HG03175 (cell line): ENCODE results near the gene KCNQ1.

Source experiments
- ATAC-seq: cut with Tn5 transposase; IDR thresholded peaks from one replicate; pipeline ENCODE4 v1.9.1; 2021; ENCODE audit warnings: mild to moderate bottlenecking, moderate library complexity; ENCODE audit not compliant: unreplicated experiment

Gene KCNQ1

DNA sequence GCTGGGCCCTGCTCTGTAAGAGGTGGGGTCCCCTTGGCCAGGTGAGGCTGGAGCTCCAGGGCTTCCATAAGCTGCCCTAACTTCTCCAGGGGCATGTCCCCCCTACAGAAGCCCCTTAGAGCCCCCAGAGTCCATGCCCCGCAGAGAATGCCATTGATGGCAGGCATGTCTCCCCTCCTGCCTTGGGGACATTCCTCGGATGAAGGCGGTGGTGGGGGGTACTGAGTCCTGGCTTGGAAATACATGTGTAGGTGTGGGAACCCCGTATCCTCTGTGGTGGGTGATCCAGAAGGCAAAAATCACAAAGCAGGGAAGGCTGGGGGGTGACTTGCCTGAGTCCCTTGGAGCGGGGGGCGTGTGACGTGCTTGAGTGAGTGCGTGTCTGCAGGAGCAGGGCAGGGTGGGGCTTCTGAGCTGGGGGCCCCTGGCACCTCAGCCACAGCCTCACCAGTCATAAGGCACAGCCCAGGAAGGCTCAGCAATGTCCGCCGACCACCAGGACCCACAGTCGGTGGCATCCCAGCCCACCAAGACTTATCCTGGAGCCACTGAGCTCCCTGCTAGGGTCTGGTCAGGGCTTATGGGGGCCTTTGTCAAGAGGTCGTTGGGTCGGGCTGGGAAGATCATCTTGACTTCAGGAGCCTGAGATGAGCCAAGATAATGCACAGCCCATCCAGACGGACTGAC, 324.7 kb downstream of the KCNQ1 start:
- no peak for ATAC-seq

DNA sequence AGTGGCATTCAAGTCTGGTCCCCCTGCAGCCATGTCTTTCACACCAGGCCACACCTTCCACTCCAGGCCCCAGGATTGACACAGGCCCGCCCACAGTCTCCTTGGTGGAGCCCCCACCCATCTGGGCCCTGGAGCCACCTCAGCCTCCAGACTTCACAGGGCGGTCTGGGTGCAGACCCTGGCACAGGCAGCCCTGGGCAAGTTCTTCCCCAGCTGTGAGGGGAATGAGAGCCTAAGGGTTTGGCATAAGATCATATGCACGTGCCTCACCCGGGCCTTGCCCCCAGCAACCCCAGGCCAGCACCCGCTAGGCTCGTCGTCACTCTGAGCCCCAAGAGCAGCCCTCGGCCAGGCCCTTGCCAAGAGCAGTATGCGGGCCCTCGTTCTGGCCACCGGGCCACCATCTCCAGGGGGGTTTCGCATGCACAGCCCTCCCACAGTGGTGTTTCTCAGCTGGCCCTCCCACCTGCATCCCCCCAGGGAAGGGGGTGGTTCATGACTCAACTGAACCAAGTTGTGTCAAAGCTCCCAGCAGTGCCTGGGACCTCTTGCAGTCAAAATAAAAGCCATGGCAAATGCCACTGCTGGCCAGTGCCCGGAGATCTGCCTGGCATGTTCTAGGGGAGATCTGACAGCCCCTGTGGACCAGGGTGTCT, 325.4 kb downstream of the KCNQ1 start:
- no peak for ATAC-seq

DNA sequence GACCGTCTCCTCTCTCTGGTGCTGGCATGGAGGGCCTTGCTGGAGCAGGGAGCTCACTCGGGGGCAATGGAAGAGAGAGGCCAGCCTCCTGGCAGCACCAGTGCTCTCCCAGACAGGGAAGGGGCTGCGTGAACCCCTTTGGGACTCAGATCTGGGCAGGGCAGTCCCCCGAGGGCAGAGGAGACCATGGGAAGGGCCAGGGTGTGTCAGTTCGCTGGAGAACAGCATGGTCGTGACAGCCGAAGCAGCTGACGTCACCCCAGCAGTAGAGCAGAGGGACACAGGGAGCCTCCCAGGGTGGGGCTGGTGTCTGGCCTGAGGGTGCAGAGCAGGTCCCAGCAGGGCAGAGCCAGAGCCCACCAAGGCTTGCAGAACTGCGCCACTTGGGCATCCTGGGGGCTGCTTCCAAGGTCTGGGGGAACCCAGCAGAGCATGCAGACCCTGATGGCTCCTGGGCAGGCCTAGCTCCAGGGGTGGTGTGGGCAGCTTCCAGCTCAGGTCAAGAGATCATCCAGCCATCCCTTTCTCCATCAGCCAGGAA, 326.0 kb downstream of the KCNQ1 start:
- no peak for ATAC-seq

DNA sequence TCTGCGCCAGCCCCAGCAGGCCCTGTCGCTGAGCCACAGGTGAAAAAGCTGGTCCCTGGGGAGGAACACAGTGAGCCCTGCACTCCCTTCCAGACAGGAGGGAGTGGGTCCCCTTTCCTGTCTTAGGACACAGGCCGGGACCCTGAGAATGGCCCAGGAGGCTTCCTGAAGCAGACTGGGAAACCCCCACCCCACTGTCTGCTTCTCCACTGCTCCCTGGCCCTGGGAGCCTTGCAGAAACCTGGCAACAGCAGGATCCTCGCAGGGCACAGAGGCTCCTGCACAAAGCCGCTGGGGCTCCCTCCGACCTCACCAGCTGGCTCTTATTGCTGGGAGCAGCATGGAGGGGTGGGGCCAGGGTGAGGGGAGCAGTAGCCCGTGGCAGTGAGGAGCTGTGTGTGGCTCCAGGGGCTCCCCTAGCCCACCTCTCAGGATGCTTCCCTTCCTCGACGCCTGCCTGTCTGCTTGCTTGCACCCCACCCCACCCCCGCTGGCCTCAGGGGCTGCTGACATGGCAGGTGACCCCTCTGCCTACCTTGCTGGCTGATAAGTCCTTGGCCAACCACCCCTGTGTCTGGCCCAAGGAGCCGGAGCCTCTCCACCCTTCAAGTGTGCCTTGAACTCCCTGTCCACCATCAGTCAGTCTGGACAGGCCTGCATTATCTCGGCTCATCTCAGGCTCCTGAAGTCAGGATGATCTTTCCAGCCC, 327.1 kb downstream of the KCNQ1 start:
- no peak for ATAC-seq

DNA sequence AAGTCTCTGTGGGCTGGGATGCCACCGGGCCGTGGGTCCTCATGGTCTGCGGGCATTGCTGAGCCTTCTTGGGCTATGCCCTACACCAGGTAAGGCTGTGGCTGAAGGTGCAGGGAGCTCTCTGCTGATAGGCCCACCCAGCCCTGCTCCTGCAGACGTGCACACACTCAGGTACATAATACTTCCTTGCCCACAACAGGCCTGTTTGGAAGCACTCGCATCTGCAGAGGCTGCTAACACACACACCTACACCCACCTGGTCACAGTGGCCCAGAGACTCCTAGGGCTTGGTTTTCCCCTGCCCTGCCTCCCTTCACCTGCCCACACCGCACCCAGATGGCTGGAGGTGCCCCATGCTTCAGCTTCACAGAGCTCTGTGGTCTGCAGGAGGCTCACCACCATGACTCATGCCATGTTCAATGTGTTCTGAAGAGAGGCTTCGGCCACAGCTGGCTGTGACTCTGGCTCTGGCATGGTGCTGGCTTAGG, 327.8 kb downstream of the KCNQ1 start:
- ATAC-seq: no peak

DNA sequence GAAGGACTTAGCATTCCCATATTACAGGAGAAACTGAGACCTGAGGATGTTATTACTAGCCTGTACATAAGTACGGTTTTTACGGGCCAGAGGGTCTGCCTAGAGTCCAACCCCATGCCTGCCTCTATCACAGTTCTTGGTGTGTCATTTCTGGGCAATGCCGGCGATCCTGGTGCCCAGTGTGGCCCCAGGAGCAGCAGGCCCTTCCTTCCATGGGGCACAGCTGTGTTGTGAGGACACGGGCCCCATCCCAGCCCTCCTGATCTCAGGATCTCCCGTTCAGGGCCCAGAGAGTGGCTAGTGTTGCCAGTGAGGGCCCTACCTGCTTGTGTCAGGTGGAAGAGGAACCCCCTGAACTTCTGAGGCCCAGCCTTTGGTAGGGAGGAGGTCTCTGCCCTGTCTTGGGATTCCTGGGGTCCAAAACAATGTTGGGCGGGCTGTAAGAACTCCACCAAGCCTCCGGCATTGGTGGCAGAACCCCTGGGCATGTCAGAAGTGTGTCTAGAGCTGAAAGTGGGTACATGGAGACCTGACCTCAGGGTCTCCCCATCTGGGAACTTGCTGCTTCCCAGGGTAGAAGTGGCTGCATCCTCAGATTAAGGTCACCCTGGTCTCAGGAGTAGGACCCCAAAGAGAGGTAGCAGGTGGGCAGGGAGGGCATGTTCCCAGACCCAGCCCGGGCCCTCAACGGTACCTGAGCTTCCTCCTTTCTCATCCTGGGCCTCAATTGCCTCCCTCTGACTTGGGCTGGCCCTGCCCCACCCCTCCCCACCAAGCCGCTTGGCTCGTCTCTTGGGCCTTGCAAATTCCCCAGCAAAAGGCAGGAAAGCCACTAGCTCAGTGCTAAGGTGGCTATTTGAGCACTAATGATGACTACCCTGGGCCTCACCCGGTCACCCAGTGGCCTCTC, 329.6 kb downstream of the KCNQ1 start:
- ATAC-seq: no peak

DNA sequence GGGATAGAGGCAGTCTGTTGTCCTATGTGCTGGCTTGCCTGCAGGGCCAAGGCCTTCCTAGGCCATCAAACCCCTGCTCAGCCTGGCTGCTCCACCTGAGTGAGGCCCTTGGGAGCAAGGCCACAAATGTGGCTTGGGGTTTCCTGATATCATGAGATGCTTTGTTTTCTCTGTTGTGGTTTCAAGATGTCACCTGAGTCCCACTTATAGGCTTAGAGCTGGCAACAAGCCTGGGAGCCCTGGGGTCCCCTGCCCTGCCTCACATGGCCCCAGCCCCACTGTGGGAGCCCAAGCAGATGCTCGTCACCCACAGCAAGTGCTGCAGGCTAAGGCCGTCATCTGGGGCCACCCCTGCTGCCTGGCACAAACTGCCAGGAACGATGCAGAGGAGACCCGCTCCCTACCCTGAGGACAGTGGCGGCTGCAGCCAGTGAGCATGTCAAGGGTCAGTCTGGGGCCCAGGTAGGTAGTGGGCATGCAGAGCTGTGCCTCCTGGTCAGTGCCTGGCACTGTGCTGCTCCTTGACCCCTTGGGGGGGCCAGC, 330.3 kb downstream of the KCNQ1 start:
- no peak for ATAC-seq

DNA sequence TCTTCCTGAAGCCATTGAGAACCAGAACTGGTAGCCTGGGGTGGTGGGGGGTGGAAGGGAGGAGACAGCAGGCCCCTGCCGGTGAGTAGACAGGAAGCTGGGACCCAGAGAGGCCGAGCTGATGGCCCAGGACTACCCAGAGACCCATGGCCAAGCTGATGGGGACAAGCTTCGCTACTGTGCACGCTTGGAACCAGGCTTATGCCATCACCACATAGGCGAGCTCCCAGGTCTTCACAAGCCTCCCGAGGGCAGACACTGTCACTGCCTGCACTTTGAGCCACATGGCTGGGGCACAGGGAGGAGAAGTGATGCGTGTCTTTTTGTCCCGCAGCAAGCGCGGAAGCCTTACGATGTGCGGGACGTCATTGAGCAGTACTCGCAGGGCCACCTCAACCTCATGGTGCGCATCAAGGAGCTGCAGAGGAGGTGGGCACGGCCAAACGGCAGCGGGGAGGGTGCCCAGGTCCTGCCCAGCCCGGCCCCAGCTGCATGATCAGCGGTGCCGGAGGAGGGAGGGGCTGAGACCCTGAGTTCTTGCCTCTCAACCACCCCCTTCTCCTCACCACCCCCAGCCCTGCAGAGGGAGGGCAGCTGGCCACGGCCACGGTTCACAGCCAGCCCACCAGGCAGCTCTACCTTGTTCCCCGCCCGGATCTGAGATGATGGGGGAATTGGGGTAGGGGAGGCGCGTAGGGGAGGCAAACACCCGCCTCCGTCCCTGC, 331.0 kb downstream of the KCNQ1 start:
- no peak for ATAC-seq

DNA sequence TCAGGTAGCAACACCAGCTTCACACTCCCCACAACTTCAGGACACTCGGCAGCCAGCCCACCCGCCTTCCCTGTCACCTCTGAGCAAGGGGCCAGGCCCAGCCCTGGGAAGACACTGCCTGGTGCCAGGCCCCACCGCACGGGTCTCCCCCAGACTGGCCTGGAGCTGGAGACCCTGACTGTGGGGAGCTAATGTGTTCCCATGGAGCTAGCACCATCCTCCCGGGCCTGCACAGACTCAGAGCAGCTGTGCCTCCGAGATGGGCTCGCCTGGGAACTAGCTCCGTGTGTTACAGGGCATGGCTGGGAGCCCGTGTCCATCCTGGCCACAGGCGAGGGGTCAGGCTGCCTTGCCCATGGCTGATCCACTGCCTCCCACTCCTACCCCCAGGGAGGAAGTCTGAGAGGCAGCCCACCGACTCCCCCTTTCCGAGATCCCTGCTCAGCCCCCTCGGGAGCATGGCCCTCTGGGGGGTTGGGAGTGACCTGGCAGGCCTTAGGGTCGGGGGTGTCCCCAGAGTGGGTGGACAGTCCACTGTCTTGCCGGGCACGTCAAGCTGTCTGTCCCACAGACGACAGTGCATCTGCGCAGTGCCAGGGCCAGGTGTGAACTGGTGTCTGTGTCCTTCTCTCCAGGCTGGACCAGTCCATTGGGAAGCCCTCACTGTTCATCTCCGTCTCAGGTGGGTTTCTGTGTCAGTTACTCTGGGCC, 331.7 kb downstream of the KCNQ1 start:
- no peak for ATAC-seq

DNA sequence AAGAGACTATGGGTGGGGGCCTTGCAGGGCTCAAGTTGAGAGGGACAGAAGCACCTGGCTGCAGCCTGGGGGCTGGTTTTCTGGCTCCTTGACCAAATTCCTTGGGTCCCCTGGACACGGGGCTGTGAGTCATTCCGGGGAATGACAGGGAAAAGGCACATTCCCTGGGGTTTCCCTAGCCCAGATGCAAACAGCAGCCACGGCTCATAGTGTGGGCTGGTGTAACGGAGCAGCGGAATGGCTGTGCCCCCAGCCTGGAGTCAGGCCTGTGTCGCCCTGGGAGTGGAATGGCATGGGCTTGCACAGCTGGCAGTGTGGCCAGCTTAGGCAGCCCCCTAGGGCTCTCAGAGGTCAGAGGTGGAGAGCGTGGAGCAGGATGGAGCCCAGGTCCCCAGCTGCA, 332.6 kb downstream of the KCNQ1 start:
- ATAC-seq: no peak

DNA sequence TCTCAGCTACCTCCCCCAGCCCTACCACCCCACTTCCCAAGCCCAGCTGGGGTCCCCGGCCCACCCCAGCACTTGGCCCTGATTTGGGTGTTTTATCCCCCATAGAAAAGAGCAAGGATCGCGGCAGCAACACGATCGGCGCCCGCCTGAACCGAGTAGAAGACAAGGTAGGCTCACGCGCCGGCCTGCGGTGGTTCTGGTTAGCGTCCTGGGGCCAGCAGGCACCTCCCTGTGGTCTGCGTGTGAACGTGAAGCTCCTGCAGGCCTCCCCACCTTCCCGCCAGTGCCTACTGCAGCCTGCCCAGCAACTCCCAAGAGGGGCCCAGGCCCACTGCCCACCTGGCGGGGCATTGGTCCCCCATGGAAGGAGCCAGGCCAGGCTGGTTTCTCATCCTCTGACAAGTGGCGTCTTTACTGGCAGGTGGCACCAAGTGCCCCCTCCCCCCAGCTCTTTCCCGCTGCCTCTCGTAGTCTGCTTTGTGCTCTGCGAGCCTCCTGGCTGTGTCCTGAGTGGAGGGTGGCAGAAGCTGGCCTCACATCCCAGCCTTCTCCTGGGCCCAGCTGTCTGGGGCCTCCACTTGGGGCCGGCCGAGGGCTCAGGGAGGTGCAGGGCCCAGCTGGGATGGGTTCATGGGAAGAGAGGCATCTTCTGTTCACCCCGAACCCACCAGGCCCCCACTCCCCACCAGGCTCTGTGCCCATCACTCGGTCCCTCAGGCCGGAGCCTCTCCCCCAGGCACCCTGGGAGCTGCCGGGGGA, 333.2 kb downstream of the KCNQ1 start:
- ATAC-seq: no peak

DNA sequence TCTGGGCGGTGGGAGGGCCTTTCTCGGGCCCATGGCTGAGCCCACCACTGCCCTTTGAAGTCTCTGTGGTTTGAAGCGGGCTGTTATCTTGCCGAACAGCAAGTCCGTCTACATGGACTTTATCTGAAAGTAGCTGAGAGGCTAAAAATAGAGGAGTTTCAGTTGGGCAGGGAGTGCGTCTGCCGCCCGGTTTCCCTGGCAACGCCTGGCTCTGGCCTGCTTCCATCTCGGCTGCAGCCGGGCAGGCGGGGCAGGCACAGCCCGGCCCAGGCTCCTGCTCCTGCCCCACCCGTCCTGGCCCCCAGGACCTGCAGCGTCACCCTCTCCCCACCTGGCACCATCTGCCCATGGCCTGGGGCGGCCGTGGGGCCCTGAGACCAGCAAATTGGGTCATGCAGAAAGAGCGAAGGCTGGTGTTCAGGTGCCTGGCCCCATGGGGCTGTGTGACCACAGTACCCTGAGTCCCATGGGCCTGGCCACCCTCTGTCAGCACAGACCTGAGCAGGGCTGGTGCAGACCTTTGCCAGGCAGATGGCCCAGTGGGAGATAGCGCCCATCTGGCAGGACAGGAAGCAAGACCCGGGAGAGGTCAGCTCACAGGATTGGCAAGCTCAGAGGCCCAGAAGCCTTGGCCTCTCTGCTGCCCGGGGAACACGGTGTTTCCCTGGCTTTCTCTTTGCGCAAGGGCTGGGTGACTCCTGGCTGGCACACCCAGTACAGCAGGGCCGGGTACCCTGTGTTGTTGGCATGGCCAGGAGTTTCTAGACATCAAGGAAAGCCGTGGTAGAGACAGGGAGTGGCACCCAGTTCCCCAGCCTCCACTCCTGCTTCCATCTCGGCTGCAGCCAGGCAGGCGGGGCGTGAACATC, 334.1 kb downstream of the KCNQ1 start:
- no peak for ATAC-seq

DNA sequence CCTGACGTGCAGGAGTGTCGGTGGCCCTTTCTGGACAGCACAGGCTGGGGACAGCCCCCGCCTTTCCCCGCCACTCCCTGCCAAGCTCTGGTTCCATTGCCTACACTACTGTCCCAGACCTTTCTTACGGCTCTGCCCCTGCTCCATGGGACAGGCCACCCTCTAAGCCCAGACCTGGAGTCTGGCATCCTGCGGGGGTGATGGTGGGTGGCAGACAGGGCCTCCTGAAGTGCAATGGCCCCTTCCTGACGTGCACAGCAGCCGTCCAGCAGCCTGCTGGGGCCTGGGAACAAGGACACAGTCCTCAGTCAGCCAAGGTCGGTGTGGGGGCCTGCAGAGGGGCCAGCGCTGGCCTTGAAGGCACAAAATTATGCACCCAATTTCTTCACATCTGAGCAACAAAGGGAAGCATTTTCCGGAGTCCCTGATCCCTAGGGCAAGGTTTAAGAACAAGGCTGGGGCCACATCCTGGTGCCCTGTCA, 334.7 kb downstream of the KCNQ1 start:
- ATAC-seq: no peak

DNA sequence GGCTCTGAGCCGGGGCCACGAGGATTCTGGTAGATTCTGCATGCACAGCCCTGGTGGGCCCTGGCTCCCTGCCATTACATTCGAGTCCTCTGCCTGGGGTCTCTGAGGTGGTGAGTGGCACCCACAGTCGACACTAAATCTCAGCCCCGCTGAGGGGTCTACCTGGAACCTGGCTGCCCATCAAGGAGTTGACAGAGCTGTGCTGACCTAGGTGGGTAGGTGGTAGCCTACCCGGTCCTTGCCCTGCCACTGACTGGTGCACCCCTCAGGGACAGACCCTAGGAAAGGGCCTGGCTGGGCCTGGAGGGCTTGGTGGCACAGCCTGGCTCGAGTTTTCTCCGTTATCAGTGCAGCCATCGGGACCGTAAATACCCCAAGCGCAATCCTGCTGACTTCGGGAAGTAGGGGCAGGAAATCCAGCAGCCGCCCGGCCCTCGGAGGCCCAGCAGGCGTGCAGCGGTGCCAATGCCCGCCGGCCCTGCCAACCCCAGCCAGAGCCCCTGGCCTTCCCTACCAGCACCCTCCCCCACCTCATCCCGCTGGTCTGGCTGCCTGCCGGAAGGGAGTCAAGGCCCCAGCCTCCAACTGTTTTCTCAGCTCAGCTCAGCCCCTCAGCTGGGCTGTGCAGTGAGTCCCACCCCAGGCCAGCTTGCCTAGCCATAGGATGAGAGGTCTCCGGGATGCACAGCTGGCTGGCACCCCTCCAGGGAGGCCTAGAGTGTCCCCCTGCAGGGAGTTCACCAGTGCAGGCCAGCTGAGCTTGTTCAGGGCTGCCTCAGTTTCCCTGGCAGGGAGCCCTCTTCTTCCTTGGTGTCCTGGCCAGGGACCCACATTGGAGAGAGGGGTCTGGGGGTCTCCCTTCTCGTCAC, 335.4 kb downstream of the KCNQ1 start:
- ATAC-seq: no peak

DNA sequence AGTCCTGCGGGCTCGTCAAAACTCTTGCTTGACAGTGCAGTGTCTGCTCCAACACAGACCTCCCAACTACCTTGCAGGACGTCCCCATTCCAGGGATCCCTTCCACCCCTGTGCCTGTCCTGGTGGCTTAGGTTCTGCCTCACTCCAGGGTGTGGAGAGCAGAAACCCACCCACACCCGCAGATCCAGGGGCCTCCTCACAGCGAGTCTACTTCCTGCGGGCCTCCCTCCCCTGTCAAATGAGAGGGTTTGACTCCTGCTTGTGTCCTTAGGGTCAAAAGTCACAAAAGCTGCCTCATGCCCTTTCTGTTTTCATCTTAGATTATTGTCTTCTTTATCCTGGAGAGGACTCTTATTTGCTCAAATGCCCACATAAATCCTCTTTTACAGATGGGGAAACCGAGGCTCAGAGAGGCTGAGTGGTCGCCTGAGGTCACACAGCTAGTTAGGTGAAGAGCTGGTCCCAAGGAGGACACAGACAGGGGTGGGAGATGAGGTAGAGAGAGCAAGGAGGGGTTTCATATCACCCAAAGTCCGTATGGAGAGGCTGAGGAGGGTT, 336.1 kb downstream of the KCNQ1 start:
- ATAC-seq: no peak
